ENCODE measurements around the gene MDH1B.

The MDH1B gene

DNA sequence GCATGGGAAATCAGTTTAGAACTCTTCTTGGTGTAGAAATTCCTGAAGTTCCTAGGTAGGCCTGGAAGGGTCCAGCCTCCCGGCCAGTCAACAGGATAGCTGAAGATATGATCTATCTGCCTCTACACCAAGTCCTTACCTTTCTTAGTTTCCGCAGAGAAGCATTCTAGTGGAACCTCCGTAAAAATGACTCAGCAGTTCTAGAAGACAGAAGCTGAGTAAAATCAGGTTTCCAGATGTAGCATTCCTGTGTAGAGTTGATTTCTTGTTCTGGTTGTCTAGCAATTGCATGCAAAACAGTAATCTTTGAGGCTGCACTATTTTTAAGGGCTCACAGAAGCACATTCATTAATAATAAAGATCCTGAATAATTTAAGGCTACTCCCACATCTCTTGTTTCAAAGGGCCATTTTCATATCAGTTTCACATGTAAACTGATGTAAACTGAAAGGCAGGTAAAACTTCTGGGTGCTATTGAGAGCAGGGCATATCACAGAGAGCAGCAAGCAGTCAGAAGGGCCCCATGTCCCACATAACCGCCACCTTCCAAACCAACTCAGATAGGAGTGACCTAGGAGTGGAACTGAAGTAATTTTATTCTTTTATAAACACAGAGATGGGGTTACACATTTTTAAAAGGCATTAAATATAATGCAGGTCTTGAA lies 43.7 kb downstream of the MDH1B start:
- TF ChIP-seq, protein P1, sequence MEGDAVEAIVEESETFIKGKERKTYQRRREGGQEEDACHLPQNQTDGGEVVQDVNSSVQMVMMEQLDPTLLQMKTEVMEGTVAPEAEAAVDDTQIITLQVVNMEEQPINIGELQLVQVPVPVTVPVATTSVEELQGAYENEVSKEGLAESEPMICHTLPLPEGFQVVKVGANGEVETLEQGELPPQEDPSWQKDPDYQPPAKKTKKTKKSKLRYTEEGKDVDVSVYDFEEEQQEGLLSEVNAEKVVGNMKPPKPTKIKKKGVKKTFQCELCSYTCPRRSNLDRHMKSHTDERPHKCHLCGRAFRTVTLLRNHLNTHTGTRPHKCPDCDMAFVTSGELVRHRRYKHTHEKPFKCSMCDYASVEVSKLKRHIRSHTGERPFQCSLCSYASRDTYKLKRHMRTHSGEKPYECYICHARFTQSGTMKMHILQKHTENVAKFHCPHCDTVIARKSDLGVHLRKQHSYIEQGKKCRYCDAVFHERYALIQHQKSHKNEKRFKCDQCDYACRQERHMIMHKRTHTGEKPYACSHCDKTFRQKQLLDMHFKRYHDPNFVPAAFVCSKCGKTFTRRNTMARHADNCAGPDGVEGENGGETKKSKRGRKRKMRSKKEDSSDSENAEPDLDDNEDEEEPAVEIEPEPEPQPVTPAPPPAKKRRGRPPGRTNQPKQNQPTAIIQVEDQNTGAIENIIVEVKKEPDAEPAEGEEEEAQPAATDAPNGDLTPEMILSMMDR (IDR thresholded peaks at IDR 0.05): no peak

DNA sequence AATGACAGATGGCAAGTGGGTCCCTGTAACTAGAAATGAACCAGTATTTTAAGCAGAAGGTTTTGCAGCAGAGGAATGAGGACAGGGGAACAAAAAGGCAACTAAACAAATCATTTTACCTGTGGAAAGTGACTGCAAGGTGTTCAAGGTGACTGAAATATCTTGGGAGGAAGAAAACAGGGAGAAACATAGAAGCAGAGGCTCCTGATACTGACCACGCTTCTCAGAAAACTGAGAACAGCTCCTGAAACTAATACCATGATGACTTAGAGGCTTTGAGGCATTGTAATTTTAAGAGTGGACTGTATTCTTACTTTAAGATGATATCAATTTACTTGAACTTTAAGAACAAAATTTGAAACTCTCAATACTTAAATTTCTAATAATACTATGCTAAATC lies 46.8 kb downstream of the MDH1B start, which contains the start of gene DYTN:
Gene DYTN, minus strand, starts transcription at position 101 of the 400 bp plus-strand sequence. CDS start 117 bp downstream, outside the sequence.
- TF ChIP-seq, protein P1 (IDR thresholded peaks at IDR 0.05): no peak

- TF ChIP-seq, protein P1 (IDR thresholded peaks at IDR 0.05): no peak
Observed at GRCh38 chr2:206716623-206717022, 48.5 kb downstream of the MDH1B start.

GRCh38 chr2:206713746-206714145 lies 51.4 kb downstream of the MDH1B start:
- TF ChIP-seq, protein P1 (IDR thresholded peaks at IDR 0.05): no peak

DNA sequence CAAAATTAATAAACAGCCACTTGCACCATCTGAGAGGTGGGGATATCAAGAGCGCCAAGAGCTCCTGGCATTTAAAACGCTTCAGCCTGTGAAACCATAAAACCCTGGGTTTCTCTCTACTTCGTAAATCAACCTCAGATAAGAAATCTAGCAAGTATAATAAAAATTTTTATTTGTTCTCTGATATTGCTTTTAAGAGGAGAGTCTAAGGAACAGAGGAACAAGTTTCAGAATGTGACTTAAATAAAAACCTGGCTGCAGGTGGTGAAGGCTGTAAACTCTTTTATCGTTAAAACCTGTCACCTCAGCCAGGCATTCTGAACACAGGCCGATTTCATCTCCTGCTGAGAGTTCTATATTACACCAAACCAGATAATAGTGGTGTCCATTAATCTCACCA lies 56.8 kb downstream of the MDH1B start:
- TF ChIP-seq, protein P1 (IDR thresholded peaks at IDR 0.05): no peak

DNA sequence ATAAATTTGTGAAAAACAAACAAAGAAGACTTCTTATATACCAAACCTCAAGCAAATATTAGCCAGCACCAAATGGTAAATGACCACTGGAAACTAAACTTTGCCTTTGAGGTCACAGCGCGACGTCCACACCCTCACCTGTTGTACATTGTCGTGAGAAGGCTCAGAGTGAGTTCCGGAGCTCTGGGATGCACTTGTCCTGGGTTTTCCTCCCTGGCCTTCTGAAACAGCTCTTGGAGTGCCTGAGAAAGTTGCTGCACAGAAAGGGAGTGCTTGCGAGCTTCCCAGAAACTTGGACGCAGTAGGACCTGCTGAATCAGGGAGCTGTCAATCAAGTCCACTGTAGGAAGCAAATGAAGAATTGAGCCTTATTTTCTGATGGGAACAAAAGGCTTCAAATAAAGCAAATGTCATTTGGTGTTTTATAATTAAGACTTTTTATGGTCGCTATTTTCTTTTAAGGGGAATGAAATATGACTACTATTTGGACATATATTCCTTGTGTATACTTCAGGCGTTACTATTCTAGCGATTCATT lies 57.9 kb downstream of the MDH1B start:
- TF ChIP-seq, protein P1 (IDR thresholded peaks at IDR 0.05): no peak

- TF ChIP-seq, protein P1 (IDR thresholded peaks at IDR 0.05): no peak
Observed at GRCh38 chr2:206701952-206702605, 63.0 kb downstream of the MDH1B start.
